Tibial nerve (tissue), 4 donors: ENCODE data around the gene UBE2U. TPM values are rescaled to one million over a fixed set of nuclear protein-coding genes. Genes with fewer than 3 reads are reported as not detected.

Experiments
- DNase-seq, 2 donors: peaks; one replicate each; pipeline ENCODE4 v3.0.0-alpha.2; 2019; ENCODE audit warnings: low spot score in 2 of 2
- H3K27ac ChIP-seq, 4 donors: fragments of 200-600 bp; sonication (generic) in 3 of 4; one replicate each; pipeline ENCODE4 v1.5.1; 2017 to 2019; ENCODE audit warnings: mild to moderate bottlenecking in 1 of 4
- H3K27me3 ChIP-seq, 2 donors: fragments of 200-600 bp; sonication (generic) in 1 of 2; one replicate each; pipeline versions ENCODE4 v1.5.1 to v1.6.0; 2017 to 2019
- H3K36me3 ChIP-seq, 3 donors: fragments of 200-600 bp; sonication (generic); one replicate each; pipeline ENCODE4 v1.5.1; 2018 to 2019
- H3K4me1 ChIP-seq, 4 donors: fragments of 200-600 bp; sonication (generic) in 3 of 4; one replicate each; pipeline ENCODE4 v1.5.1; 2017 to 2019
- H3K4me3 ChIP-seq, 4 donors: fragments of 200-600 bp; sonication (generic) in 3 of 4; one replicate each; pipeline ENCODE4 v1.5.1; 2017 to 2019; ENCODE audit warnings: mild to moderate bottlenecking in 1 of 4, moderate library complexity in 1 of 4
- H3K9me3 ChIP-seq, 4 donors: fragments of 200-600 bp; sonication (generic) in 3 of 4; one replicate each; pipeline ENCODE4 v1.5.1; 2017 to 2019
- CTCF ChIP-seq, 5 experiments: fragments of 200-600 bp in 3 of 5; fragments of 450-650 bp in 2 of 5; sonication (generic) in 3 of 5; IDR thresholded peaks; one replicate each; pipeline ENCODE4 v1.5.1; 2016 to 2019; ENCODE audit warnings: antibody characterized with exemption in 5 of 5, mild to moderate bottlenecking in 3 of 5, moderate library complexity in 2 of 5
- EP300 ChIP-seq, 2 donors: sonication (generic); formaldehyde crosslinking; IDR thresholded peaks; one replicate each; pipeline ENCODE4 v1.6.1; 2017; ENCODE audit warnings: antibody characterized with exemption in 2 of 2, mild to moderate bottlenecking in 1 of 2
- POLR2A ChIP-seq, 2 donors: fragments of 450-650 bp; IDR thresholded peaks; one replicate each; pipeline ENCODE4 v1.6.1; 2017; ENCODE audit warnings: antibody characterized with exemption in 2 of 2, mild to moderate bottlenecking in 2 of 2, moderate library complexity in 2 of 2
- whole genome bisulfite sequencing, 2 donors: methylation state at CpG; one replicate each; pipeline ENCODE4 v1.1.5; 2018; 5-methylcytosine and 5-hydroxymethylcytosine counted together
- total RNA-seq, 4 donors: library from RNA; depleted of rRNA; stranded (reverse); fragments of >200 nt; gene quantifications; one replicate each; pipeline ENCODE4 v1.1.0, GENCODE V29; 2016

Gene UBE2U
- total RNA-seq, 4 donors from 2014 or later, result not detected

DNA sequence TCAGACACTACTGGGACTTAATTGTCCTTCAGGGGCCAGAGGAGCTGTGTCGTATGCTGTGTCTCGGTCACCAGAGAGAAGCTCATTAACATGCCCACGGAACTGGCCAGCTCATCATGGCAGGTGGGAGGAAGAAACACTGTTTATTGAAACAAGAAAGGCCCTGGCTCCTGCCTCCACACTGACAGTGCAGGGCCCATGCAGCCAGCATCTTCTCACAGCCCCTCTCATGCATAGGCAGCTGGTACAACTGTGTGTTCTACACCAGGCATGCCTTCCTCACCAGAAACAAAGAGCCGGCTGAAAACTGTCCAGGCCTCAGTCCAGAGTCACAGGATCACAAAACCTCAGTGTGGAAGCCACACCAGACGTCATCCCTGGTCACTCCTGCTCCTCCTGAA is 106.0 kb downstream of the UBE2U start:
- H3K27me3 ChIP-seq, result no peaks in the 10 kb centered on the region
- DNase-seq, result no peak
- H3K4me3 ChIP-seq, result no peak overlapping the region
- H3K27ac ChIP-seq, result no peak overlapping the region
- no peaks in the 10 kb centered on the region for H3K36me3 ChIP-seq
- no peaks in the 10 kb centered on the region for H3K4me1 ChIP-seq
- no peaks in the 10 kb centered on the region for H3K9me3 ChIP-seq
- TF ChIP-seq POLR2A (IDR thresholded peaks at IDR 0.05) (no peak), CTCF (IDR thresholded peaks at IDR 0.05) (no peak), EP300 (IDR thresholded peaks at IDR 0.05) (no peak)
- WGBS, 2 donors, result 62 to 65% methylated on average over 5 of the region's 5 CpGs

- no peaks in the 10 kb centered on the region for H3K4me1 ChIP-seq
- WGBS, 2 donors, result 81 to 86% methylated on average over 1 of the region's 1 CpG
- H3K9me3 ChIP-seq, result no peaks in the 10 kb centered on the region
- H3K27me3 ChIP-seq, result no peaks in the 10 kb centered on the region
- DNase-seq, result no peak
- no peak for TF ChIP-seq EP300 (IDR thresholded peaks at IDR 0.05)
- TF ChIP-seq CTCF (IDR thresholded peaks at IDR 0.05), result no peak
- TF ChIP-seq POLR2A (IDR thresholded peaks at IDR 0.05), result no peak
- no peaks in the 10 kb centered on the region for H3K36me3 ChIP-seq
- no peak overlapping the region for H3K4me3 ChIP-seq
- no peak overlapping the region for H3K27ac ChIP-seq
Measured at GRCh38 chr1:64310760-64311159, 107.3 kb downstream of the UBE2U start.

GRCh38 chr1:64312431-64312830 is 109.0 kb downstream of the UBE2U start:
- WGBS, 2 donors, result 95 to 96% methylated on average over 4 of the region's 4 CpGs
- no peak for TF ChIP-seq EP300 (IDR thresholded peaks at IDR 0.05)
- TF ChIP-seq POLR2A (IDR thresholded peaks at IDR 0.05), result no peak
- TF ChIP-seq CTCF (IDR thresholded peaks at IDR 0.05), result no peak
- no peak overlapping the region for H3K4me3 ChIP-seq

GRCh38 chr1:64315402-64315801 is 112.0 kb downstream of the UBE2U start:
- DNase-seq, result no peak
- Histone ChIP-seq H3K36me3 (no peaks in the 10 kb centered on the region), H3K27me3 (no peaks in the 10 kb centered on the region), H3K27ac (no peak overlapping the region), H3K9me3 (no peaks in the 10 kb centered on the region), H3K4me1 (no peaks in the 10 kb centered on the region), H3K4me3 (no peak overlapping the region)
- TF ChIP-seq POLR2A (IDR thresholded peaks at IDR 0.05) (no peak), EP300 (IDR thresholded peaks at IDR 0.05) (no peak), CTCF (IDR thresholded peaks at IDR 0.05) (no peak)
- WGBS, 2 donors, result 80 to 85% methylated on average over 5 of the region's 5 CpGs

More at GRCh38 chr1:64312431-64312830, 109.0 kb downstream of the UBE2U start:
- Histone ChIP-seq H3K27me3 (no peaks in the 10 kb centered on the region), H3K4me1 (no peaks in the 10 kb centered on the region), H3K27ac (no peak overlapping the region), H3K36me3 (no peaks in the 10 kb centered on the region), H3K9me3 (no peaks in the 10 kb centered on the region)
- no peak for DNase-seq
